HG03064 (cell line): ENCODE data around the gene C1QTNF6.
"Not testable (repeated sequence)": the region's sequence is repeated elsewhere in the genome, so short reads cannot be mapped to it uniquely, and the experiment has no call there.

Experiments used
- ATAC-seq: cut with Tn5 transposase; IDR thresholded peaks from one replicate; pipeline ENCODE4 v1.9.1; 2021; ENCODE audit warnings: low read depth; ENCODE audit not compliant: unreplicated experiment

C1QTNF6 gene

GRCh38 chr22:37208401-37209139, 20.5 kb upstream of the C1QTNF6 start:
- ATAC-seq = no peak

DNA sequence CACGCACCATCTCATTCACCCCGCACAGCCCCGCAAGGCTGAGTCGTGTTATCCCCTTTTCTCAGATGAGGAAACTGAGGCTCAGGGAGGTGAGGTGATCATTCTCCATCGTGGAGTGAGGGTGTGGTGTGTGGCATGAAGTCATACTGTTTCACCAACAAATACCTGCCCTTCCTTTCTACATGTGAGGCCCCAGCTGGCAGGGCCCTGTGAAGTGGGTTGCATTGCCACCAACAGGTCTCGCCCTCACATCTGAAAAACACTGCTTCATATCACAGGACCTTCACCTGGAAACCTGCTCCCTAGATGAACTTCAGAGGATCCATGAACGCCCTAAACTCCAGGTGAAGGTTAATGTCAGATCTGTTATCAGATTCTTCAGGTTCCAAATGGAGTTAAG, 19.9 kb upstream of the C1QTNF6 start:
- no peak for ATAC-seq

DNA sequence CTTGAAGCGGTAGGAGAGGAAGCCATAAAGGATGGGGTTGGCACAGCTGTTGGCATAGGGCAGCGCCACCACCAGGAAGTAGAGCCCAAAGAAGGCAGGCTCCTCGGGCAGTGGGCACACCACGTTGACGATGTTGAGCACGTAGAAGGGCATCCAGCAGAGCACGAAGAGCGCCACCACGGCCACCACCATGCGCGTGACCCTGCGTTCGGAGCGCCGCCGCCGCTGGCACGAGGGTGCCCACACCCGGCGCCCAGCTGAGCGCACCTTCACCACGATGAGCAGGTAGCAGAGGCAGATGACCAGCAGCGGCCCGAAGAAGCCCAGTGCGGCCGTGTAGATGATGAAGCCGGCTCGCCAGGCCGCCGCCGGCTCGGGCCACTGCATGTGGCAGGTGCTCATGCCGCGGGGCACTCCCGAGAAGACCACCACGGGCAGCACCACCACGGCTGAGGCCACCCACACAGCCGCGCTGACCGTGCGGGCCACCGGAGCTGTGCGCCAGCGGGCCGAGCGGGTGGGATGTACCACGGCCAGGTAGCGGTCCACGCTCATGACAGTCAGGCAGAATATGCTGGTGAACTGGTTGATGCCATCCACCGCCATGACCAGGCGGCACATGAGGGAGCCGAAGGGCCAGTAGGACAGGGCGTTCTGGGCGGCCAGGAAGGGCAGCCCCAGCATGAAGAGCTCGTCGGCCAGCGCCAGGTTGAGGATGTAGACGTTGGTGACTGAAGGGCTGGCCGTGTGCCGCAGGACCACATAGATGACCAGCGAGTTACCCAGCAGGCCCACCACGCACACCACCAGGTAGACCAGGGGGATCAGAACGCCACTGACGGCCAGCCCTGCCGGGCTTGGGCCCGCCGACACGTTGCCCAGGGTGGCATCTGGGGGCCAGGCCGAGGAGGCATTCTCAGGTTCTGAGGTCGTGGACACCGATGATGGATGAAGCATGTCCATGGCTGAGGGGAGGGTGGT, 19.1 kb upstream of the C1QTNF6 start:
- no peak for ATAC-seq

DNA sequence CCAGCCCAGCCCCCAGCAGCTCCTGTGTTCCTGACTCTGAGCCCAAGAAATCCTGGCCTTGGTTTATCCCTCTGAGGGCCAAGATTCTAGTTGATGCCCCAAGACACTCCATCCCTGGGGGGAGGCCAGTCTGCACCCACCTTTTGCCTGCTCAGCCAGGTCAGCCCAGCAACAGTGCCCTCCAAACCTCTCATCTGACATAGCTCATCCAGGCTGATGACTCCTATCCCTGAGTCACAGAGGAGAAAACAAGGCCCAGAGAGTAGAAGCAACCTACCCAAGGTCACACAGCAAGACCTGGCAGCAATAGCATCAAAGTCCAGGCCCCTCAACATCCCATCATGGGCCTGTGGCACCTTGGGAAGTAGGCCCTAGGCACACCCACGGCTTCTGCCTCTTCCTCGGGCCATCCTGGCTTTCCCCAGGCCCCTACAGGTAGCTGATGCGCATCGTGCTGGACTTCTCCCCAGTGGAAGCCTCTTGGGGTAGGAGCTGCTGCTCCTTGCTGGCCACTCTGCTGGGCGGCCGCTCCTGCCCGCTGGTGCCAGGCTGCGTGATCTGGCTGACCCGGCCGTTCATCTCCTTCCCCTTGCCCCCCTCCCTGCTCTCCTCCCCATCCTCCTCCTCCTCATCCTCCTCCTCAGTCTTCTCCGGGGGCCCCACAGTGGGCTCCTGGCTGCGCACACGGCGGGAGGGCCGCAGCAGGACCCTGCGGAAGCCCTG, 18.2 kb upstream of the C1QTNF6 start:
- ATAC-seq = no peak

GRCh38 chr22:37205046-37205445, 17.0 kb upstream of the C1QTNF6 start:
- no peak for ATAC-seq

DNA sequence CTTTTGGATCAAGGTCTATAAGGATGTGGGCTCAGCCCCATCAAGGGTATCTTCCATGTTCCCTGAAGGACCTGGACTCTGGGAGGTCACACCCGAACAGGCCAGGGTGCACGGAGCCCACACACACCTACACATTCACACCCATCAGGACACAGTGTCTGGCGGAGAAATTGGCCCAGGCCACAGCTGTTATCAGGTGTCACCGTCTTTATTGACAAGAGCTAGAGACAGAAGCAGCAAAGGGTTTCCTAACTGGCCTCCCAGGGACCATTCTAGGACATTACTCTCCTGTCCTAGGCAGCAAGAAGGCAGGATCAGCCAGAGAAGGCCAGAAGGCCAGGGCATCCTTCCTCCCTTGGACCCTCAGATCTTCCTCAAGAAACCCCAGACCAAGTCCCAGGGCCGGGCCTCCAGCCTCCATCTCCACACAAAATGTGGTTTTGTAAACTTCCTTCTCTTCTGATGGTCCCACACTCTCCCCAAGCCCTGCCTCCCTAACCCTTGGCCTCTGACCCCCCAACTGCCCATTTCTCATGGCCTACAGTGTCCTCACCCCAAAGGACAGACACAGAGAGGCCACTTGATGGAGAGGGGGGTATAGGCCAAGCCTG, 16.1 kb upstream of the C1QTNF6 start:
- ATAC-seq = no peak

DNA sequence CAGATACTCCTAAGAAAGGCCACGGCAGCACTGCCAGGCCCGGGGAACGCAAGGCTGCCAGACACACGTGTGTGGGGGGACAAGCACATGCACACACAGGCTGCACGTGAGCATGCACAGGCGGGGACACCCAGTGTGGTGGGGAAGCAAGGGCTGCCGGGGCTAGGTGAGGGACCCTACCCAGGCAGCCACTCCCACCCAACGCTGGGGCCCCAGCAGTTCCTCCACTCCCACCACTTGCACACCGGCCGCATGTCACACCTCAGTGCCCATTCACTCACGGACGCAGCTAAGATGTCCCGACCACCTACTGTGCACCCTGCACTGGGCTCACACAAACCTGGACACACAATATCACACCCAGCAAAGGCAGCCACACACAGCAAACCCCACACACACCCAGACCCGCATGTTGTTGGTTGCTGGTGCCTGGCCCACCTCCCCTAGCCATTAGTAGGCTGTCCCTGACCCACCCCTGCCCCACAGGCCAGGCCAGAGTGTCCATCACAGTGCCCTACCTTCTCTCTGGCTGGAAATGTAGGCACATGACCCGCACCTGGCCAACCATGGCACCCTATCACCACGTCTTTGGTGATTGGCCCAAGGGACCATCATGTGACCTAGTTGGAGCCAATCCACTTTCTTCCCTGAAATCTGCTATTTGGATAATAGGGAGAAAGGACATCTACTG, 15.5 kb upstream of the C1QTNF6 start:
- no peak for ATAC-seq

DNA sequence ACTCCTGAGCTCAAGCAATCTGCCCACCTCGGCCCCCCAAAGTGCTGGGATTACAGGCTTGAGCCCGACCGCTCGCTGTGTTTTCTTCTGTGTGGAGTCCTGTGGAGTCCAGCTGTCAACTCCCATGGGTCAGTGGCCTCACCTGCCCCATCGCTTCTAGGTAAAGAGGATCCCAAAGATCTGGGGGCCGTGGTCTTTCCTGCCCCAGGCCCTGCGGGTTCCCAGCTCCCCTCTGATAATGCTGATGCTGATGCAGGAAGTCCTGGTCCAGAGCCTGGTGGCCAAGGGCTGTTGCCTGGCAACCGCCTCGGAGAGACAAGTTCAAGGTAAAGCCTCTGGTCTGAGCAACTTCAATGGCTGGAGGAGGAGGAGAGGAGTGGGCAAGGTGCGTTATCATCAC, 14.7 kb upstream of the C1QTNF6 start:
- no peak for ATAC-seq

GRCh38 chr22:37202001-37202555, 14.0 kb upstream of the C1QTNF6 start:
- no peak for ATAC-seq

DNA sequence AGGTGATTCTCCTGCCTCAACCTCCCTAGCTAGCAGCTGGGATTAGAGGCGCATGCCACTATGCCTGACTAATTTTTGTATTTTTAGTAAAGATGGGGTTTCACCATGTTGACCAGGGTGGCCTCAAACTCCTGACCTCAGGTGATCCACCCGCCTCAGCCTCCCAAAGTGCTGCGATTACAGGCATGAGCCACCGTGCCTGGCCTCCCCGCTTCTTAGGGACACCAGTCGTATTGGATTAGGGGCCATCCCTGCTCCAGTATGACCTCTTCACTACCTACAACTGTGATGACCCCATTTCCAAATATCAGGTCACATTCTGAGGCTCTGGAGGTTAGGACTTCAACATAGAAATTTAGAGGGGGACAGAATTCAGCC, 13.4 kb upstream of the C1QTNF6 start:
- not testable (repeated sequence) for ATAC-seq

- no peak for ATAC-seq
Measured at GRCh38 chr22:37199760-37200108, 11.7 kb upstream of the C1QTNF6 start.

GRCh38 chr22:37199103-37199759, 11.2 kb upstream of the C1QTNF6 start:
- ATAC-seq = peak; percentile 78

- no peak for ATAC-seq
Measured at GRCh38 chr22:37198258-37199102, 10.4 kb upstream of the C1QTNF6 start.

GRCh38 chr22:37197451-37198257, 9.6 kb upstream of the C1QTNF6 start:
- no peak for ATAC-seq

GRCh38 chr22:37196539-37197450, 8.7 kb upstream of the C1QTNF6 start:
- no peak for ATAC-seq

GRCh38 chr22:37195921-37196320, 7.9 kb upstream of the C1QTNF6 start:
- no peak for ATAC-seq

DNA sequence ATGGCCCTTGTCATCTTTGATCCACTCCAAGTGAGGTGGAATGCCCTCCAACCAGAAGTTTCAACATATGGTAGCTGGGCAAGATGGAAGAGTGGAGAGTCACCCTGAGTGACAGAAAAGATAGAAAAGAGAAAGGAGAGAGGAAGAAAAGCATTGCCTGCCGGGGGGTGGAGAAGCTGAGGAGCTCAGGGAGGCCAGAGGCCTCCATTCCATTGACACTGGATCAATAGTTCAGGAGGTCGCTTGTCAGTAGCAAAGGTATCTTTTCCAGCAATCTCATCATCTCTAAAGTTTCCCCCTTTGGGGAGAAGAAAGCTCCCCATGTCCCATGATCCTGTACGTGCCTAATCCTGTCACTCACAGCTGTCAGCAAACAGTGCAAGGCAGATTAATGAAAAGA, 6.7 kb upstream of the C1QTNF6 start:
- no peak for ATAC-seq
